Thyroid gland (tissue), 4 donors: Measurements from ENCODE around the gene COL13A1. TPM values are rescaled to one million over a fixed set of nuclear protein-coding genes. Genes with fewer than 3 reads are reported as not detected.
A peak's percentile ranks its signal among the peaks of the same experiment; 100 is the strongest.

Experiments
- DNase-seq, 2 donors: peaks; one replicate each; pipeline ENCODE4 v3.0.0-alpha.2; 2019
- H3K27ac ChIP-seq, 3 donors: fragments of 200-600 bp; sonication (generic); 1 replicate in 2 of 3; 2 replicates in 1 of 3; pipeline ENCODE4 v1.5.1; 2016 to 2019; ENCODE audit warnings: mild to moderate bottlenecking in 1 of 3, moderate library complexity in 1 of 3
- H3K27me3 ChIP-seq: fragments of 200-600 bp; sonication (generic); one replicate; pipeline ENCODE4 v1.5.1; 2019
- H3K36me3 ChIP-seq, 2 donors: fragments of 200-600 bp; sonication (generic); one replicate each; pipeline ENCODE4 v1.5.1; 2016 to 2019
- H3K4me1 ChIP-seq, 2 donors: fragments of 200-600 bp; sonication (generic); one replicate each; pipeline ENCODE4 v1.5.1; 2017 to 2019
- H3K4me3 ChIP-seq, 3 donors: fragments of 200-600 bp; sonication (generic); replicated peaks in 1 of 3; 1 replicate in 2 of 3; 2 replicates in 1 of 3; pipeline ENCODE4 v1.5.1; 2016; ENCODE audit warnings: mild to moderate bottlenecking in 1 of 3
- H3K9me3 ChIP-seq: fragments of 200-600 bp; sonication (generic); one replicate; pipeline ENCODE4 v1.5.1; 2017
- CTCF ChIP-seq, 6 experiments: fragments of 200-600 bp in 3 of 6; fragments of 450-650 bp in 3 of 6; sonication (generic) in 3 of 6; IDR thresholded peaks; one replicate each; pipeline ENCODE4 v1.5.1; 2016 to 2019; ENCODE audit warnings: antibody characterized with exemption in 6 of 6, mild to moderate bottlenecking in 2 of 6, inconsistent platforms in 1 of 6, moderate library complexity in 1 of 6
- POLR2A ChIP-seq, 2 donors: fragments of 450-650 bp; IDR thresholded peaks; one replicate each; pipeline ENCODE4 v1.6.1; 2017; ENCODE audit warnings: antibody characterized with exemption in 2 of 2, mild to moderate bottlenecking in 2 of 2, moderate library complexity in 1 of 2
- WGBS, 2 donors: methylation state at CpG; one replicate each; pipeline ENCODE4 v1.1.5; 2017; 5-methylcytosine and 5-hydroxymethylcytosine counted together
- intact Hi-C: fragments of 100-400 bp; cut with DNase I; formaldehyde crosslinking; loops from one replicate; pipeline ENCODE4 v1.15.1; 2023
- total RNA-seq, 4 donors: library from RNA; depleted of rRNA; stranded (reverse); fragments of >200 nt; gene quantifications; one replicate each; pipeline ENCODE4 v1.2.3, GENCODE V29; 2016

COL13A1 gene
- total RNA-seq, 4 donors from 2014 or later: 0.22 to 2.4 (median 0.41) TPM

- Histone ChIP-seq H3K4me3 (no peak overlapping the region), H3K36me3 (no peaks in the 10 kb centered on the region), H3K9me3 (no peaks in the 10 kb centered on the region), H3K4me1 (peaks cover 18 to 28% of the 10 kb centered on the region in 2 donors), H3K27me3 (no peaks in the 10 kb centered on the region), H3K27ac (peak overlapping the region in 2 of 3 donors; percentile 25 to 67)
- 74 to 80% methylated on average over 10 of the region's 10 CpGs for WGBS, 2 donors
- DNase-seq: peak; percentile 42 to 55
- TF ChIP-seq POLR2A (IDR thresholded peaks at IDR 0.05) (no peak), CTCF (IDR thresholded peaks at IDR 0.05) (no peak)
- intact Hi-C loops: no loop called here
Measured at GRCh38 chr10:69854511-69855345, 53.0 kb downstream of the COL13A1 start.

GRCh38 chr10:69855346-69856111 lies 53.8 kb downstream of the COL13A1 start:
- H3K9me3 ChIP-seq: no peaks in the 10 kb centered on the region
- no peak overlapping the region for H3K4me3 ChIP-seq
- TF ChIP-seq POLR2A (IDR thresholded peaks at IDR 0.05) (no peak), CTCF (IDR thresholded peaks at IDR 0.05) (no peak)
- no peaks in the 10 kb centered on the region for H3K36me3 ChIP-seq
- WGBS, 2 donors: 39 to 52% methylated on average over 6 of the region's 6 CpGs
- intact Hi-C loops: no loop called here
- peak overlapping the region in 2 of 3 donors; percentile 25 to 67 for H3K27ac ChIP-seq
- peaks cover 18 to 28% of the 10 kb centered on the region in 2 donors for H3K4me1 ChIP-seq
- DNase-seq: peak; percentile 90 to 93
- H3K27me3 ChIP-seq: no peaks in the 10 kb centered on the region

DNA sequence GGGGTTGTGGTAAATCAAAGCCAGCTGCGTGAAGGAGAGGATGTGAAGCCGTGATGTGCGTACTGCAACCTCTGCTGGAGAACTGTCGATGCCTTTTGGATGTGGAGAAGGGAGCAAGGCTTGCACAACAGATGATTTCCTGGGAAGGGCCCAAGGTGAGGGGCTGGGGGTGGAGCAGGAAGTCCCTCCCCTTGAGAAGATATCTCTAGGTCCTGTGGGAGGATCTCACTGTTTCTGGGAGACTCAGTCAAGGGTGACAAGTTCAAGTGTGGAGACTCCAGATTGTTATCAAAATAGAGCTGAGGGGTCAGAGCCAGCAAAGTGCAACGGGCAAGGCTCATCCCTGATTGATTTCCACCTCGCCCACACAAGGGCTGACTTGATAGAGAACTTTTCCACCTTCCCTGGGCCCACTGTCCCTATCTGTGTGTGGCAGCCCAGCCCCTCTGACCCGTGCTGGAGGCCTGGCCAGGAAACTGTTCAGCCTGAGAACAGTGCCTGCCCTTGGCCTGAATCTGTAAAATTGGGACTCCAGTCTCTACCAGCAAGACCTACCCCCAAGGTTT lies 55.0 kb downstream of the COL13A1 start:
- Histone ChIP-seq H3K27ac (peak overlapping the region; percentile 54 to 67 (median 60)), H3K27me3 (no peaks in the 10 kb centered on the region), H3K4me1 (peaks cover 21 to 36% of the 10 kb centered on the region in 2 donors), H3K4me3 (no peak overlapping the region), H3K9me3 (no peaks in the 10 kb centered on the region), H3K36me3 (no peaks in the 10 kb centered on the region)
- peak; percentile 51 for DNase-seq
- 62 to 64% methylated on average over 6 to 7 of the region's 7 CpGs for WGBS, 2 donors
- intact Hi-C loops: no loop called here
- TF ChIP-seq POLR2A (IDR thresholded peaks at IDR 0.05): no peak
- TF ChIP-seq CTCF (IDR thresholded peaks at IDR 0.05): no peak

- WGBS, 2 donors: 50 to 90% methylated on average over 1 of the region's 1 CpG
- Histone ChIP-seq H3K36me3 (no peaks in the 10 kb centered on the region), H3K4me3 (no peak overlapping the region), H3K9me3 (no peaks in the 10 kb centered on the region), H3K4me1 (peaks cover 23 to 40% of the 10 kb centered on the region in 2 donors), H3K27me3 (no peaks in the 10 kb centered on the region), H3K27ac (no peak overlapping the region)
- intact Hi-C loops: no loop called here
- TF ChIP-seq CTCF (IDR thresholded peaks at IDR 0.05) (no peak), POLR2A (IDR thresholded peaks at IDR 0.05) (no peak)
- DNase-seq: no peak
Measured at GRCh38 chr10:69858201-69858600, 56.5 kb downstream of the COL13A1 start.
